Keratinocyte (primary cell): ENCODE results near the gene NT5C1A. TPM values are rescaled to one million over a fixed set of nuclear protein-coding genes. Genes with fewer than 3 reads are reported as not detected.

ENCODE experiments used
- DNase-seq: peaks from one replicate; pipeline ENCODE4 v3.0.0-alpha.2; 2011; ENCODE audit warnings: low read depth, missing footprints, low spot score
- FAIRE-seq: peaks from 2 replicates; lab custom pipeline; 2011; peaks lifted over from hg19 to GRCh38; lab: Jason Lieb, UNC
- H2AFZ ChIP-seq: 2 replicates; pipeline ENCODE4 v1.6.0; 2012; ENCODE audit warnings: low read length, control low read depth, inconsistent platforms; ENCODE audit not compliant: control insufficient read depth
- H3K27ac ChIP-seq: 2 replicates; pipeline ENCODE4 v1.5.1; 2011; ENCODE audit warnings: low read length; ENCODE audit not compliant: control insufficient read depth, insufficient read depth
- H3K27me3 ChIP-seq: 3 replicates; pipeline ENCODE4 v1.6.0; 2011; ENCODE audit warnings: low read length; ENCODE audit not compliant: control insufficient read depth, insufficient read depth; ENCODE audit errors: extremely low read depth
- H3K36me3 ChIP-seq, 2 experiments: 2 replicates in 1 of 2; 3 replicates in 1 of 2; pipeline ENCODE4 v1.5.1; 2011; ENCODE audit warnings: low read length in 2 of 2, mild to moderate bottlenecking in 1 of 2; ENCODE audit not compliant: control insufficient read depth in 2 of 2, insufficient read depth in 2 of 2; ENCODE audit errors: extremely low read depth in 1 of 2
- H3K4me1 ChIP-seq: 3 replicates; pipeline ENCODE4 v1.5.1; 2011; ENCODE audit warnings: low read length; ENCODE audit not compliant: control insufficient read depth, insufficient read depth; ENCODE audit errors: extremely low read depth
- H3K4me2 ChIP-seq: 3 replicates; pipeline ENCODE4 v1.6.0; 2011; ENCODE audit warnings: low read depth, low read length; ENCODE audit not compliant: control insufficient read depth, insufficient read depth; ENCODE audit errors: extremely low read depth
- H3K4me3 ChIP-seq, 3 experiments: fragments of 200-600 bp in 1 of 3; sonication (generic) in 1 of 3; 2 replicates in 2 of 3; 3 replicates in 1 of 3; pipeline ENCODE4 v1.5.1; 2011 to 2016; ENCODE audit warnings: low read length in 3 of 3, mild to moderate bottlenecking in 3 of 3, control low read depth in 2 of 3, inconsistent platforms in 1 of 3, low read depth in 1 of 3, mixed read lengths in 1 of 3, mixed run types in 1 of 3, moderate library complexity in 1 of 3; ENCODE audit not compliant: control insufficient read depth in 2 of 3, insufficient read depth in 2 of 3; ENCODE audit errors: extremely low read depth in 1 of 3
- H3K79me2 ChIP-seq: 2 replicates; pipeline ENCODE4 v1.6.0; 2012; ENCODE audit warnings: low read length; ENCODE audit not compliant: control insufficient read depth, insufficient read depth
- H3K9ac ChIP-seq: 3 replicates; pipeline ENCODE4 v1.6.0; 2011; ENCODE audit warnings: low read length; ENCODE audit not compliant: control insufficient read depth, insufficient read depth; ENCODE audit errors: extremely low read depth
- H3K9me1 ChIP-seq: 3 replicates; pipeline ENCODE4 v1.6.0; 2011; ENCODE audit warnings: low read length; ENCODE audit not compliant: control insufficient read depth, insufficient read depth; ENCODE audit errors: extremely low read depth
- H3K9me3 ChIP-seq: 2 replicates; pipeline ENCODE4 v1.5.1; 2012; ENCODE audit warnings: low read depth, low read length; ENCODE audit not compliant: control insufficient read depth
- H4K20me1 ChIP-seq: 3 replicates; pipeline ENCODE4 v1.6.0; 2011; ENCODE audit warnings: low read length; ENCODE audit not compliant: control insufficient read depth, insufficient read depth; ENCODE audit errors: extremely low read depth
- EZH2 ChIP-seq: IDR thresholded peaks from one replicate; pipeline ENCODE4 v1.6.1; 2012; ENCODE audit warnings: inconsistent platforms, mild to moderate bottlenecking, low read length, moderate library complexity
- dilution Hi-C: fragments of 300-500 bp; cut with MboI; formaldehyde crosslinking; loops from one replicate; pipeline ENCODE4 v1.7.0; 2020; ENCODE audit warnings: low sequenced_read_pairs; ENCODE audit not compliant: extremely low pct_ligation_motif_present
- polyA plus RNA-seq, 5 experiments: library from polyadenylated mRNA; depleted of rRNA in 3 of 5; stranded (reverse) in 3 of 5; stranded (forward) in 1 of 5; unstranded in 1 of 5; fragments of >200 nt; gene quantifications; 1 replicate in 1 of 5; 2 replicates in 3 of 5; 3 replicates in 1 of 5; pipeline versions ENCODE4 v1.2.1 to v1.2.3, GENCODE V29; 2011 to 2012; ENCODE audit warnings: missing spikeins in 2 of 5, low read depth in 1 of 5, low replicate concordance in 1 of 5
- TF ChIP-seq, protein P1 (sequence below), 3 experiments: IDR thresholded peaks in 1 of 3; conservative IDR thresholded peaks in 1 of 3; optimal IDR thresholded peaks in 1 of 3; 2 replicates in 2 of 3; 3 replicates in 1 of 3; pipeline versions ENCODE3 to v1.5.1; 2011; ENCODE audit warnings: low read length in 3 of 3, mild to moderate bottlenecking in 3 of 3, moderate library complexity in 2 of 3, control low read depth in 1 of 3, inconsistent platforms in 1 of 3; ENCODE audit not compliant: insufficient read depth in 2 of 3; ENCODE audit errors: extremely low read depth in 1 of 3

Gene NT5C1A
- polyA plus RNA-seq, 1 donor (not counting 4 experiments of a cell fraction or from before 2014, with no cell fraction given), result not detected

DNA sequence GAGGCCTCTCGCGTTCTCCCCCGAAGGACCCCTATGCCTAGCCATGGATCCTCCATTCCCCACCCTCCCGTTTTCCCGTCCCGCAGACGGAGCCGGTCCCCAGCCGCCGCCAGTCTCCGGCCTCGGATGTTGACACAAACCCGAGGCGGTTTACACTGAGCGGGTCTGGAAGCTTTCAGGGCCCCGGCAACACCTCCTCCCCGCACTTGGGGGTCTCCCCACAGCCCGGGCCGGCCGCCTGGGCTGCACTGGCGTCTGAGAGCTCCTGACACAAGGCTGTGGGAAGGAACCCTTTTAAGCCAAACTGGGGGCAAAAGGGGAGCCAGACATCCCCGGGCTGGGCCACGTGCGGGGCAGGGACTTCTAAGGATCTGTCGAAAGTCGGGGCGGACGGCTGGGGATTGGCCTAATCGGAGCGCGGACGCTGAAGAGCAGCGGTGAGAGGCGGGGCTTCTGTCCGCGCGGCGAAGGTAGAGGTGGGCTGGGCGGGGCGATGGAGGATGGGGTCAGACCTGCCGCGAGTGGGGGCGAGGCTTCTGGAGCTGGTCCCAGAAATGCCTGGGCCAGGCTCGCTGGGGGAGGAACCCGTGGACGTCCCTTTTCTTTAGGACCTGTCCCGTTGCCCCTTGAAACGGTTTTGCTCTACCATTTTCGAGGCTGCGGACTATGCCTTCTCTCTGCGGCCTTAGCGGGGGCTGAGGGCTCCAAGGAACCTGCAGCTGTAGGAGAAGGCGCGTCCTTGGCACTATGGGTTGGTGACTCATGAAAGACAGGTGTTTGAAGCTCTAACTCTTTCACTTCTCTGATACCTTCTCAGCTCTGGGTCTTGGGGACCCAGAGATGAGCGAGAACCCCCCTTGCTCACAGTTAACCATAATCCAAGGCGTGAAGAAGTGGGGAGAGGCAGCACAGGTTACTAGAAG lies 20.5 kb upstream of the NT5C1A start:
- Histone ChIP-seq H3K27ac (no peak overlapping the region), H3K9me3 (no peaks in the 10 kb centered on the region), H4K20me1 (no peaks in the 10 kb centered on the region), H3K9me1 (no peaks in the 10 kb centered on the region), H3K79me2 (no peaks in the 10 kb centered on the region), H3K9ac (no peak overlapping the region), H3K4me1 (peaks cover 8% of the 10 kb centered on the region), H3K4me3 (peak overlapping the region in 2 of 3 experiments; percentile 9 to 61), H2AFZ (no peak overlapping the region), H3K36me3 (no peaks in the 10 kb centered on the region), H3K27me3 (peaks cover 73% of the 10 kb centered on the region), H3K4me2 (peak overlapping the region; percentile 49)
- TF ChIP-seq EZH2, result peak; percentile 74
- TF ChIP-seq, protein P1, sequence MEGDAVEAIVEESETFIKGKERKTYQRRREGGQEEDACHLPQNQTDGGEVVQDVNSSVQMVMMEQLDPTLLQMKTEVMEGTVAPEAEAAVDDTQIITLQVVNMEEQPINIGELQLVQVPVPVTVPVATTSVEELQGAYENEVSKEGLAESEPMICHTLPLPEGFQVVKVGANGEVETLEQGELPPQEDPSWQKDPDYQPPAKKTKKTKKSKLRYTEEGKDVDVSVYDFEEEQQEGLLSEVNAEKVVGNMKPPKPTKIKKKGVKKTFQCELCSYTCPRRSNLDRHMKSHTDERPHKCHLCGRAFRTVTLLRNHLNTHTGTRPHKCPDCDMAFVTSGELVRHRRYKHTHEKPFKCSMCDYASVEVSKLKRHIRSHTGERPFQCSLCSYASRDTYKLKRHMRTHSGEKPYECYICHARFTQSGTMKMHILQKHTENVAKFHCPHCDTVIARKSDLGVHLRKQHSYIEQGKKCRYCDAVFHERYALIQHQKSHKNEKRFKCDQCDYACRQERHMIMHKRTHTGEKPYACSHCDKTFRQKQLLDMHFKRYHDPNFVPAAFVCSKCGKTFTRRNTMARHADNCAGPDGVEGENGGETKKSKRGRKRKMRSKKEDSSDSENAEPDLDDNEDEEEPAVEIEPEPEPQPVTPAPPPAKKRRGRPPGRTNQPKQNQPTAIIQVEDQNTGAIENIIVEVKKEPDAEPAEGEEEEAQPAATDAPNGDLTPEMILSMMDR (optimal IDR thresholded peaks at IDR 0.05 in 1 of 3, IDR thresholded peaks at IDR 0.05 in 1 of 3, conservative IDR thresholded peaks at IDR 0.05 in 1 of 3; ENCODE audit: extremely low read depth in 1 of 3, insufficient read depth in 2 of 3, low read length in 3 of 3), result no peak
- FAIRE-seq, result peak; percentile 48
- dilution Hi-C loops, result no loop called here
- DNase-seq, result no peak

DNA sequence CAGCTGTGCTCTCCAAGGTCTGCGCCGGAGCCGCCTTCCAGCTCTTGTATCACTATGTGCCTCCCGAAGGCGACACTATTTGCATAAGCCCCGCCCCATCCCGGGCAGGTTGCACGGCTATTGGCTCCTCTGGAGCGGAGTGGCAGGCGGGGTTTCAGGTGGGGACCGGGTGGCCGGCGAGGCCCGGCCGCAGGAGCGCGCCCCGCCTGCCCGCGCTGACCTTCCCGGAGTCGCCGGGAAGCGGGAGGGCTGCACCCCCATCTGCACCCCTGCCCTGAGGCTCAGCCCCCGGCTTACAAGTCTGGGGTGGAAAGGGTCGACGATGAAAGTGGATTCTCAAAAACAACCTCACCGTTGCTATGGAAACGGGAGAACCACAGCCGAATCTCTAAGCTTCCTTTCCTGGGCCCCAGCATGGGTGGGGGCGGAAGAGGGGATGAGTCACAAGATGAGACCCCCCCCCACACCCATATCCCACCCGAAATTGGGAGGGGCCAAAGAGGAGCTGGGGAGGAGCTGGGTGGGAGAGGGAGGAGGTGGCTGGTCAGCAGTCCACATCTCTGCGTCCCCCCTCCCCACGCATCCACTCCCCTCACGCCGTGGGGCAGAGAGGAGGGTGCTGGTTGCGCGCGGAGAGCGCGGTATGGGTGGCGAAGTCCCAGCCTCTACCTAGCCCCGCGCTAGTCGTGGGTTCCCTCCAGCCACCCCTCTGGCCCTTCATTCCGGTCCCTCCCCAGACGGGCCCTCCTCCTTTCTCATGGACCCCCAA lies 19.7 kb upstream of the NT5C1A start, which contains the start of gene HPCAL4:
Gene HPCAL4 (minus strand): TSS at position 51 of the 769 bp plus-strand sequence. CDS start 6,830 bp downstream, outside the sequence.
- Histone ChIP-seq H3K4me1 (peaks cover 8% of the 10 kb centered on the region), H3K27ac (no peak within 1 kb of the TSS), H4K20me1 (no peaks in the 10 kb centered on the region), H3K9me1 (no peaks in the 10 kb centered on the region), H2AFZ (no peak within 1 kb of the TSS), H3K27me3 (peaks cover 70% of the 10 kb centered on the region), H3K4me3 (peak within 1 kb of the TSS in 2 of 3 experiments; percentile 9 to 61), H3K9ac (no peak within 1 kb of the TSS), H3K79me2 (no peaks in the 10 kb centered on the region), H3K9me3 (no peaks in the 10 kb centered on the region), H3K4me2 (peak within 1 kb of the TSS; percentile 72), H3K36me3 (no peaks in the 10 kb centered on the region)
- DNase-seq (peak; percentile 21), FAIRE-seq (peak; percentile 63)
- dilution Hi-C loops, result no loop called here
- TF ChIP-seq, protein P1 (optimal IDR thresholded peaks at IDR 0.05 in 1 of 3, IDR thresholded peaks at IDR 0.05 in 1 of 3, conservative IDR thresholded peaks at IDR 0.05 in 1 of 3; ENCODE audit: extremely low read depth in 1 of 3, insufficient read depth in 2 of 3, low read length in 3 of 3), result no peak
- no peak for TF ChIP-seq EZH2
